Urinary bladder (tissue), 4 donors: Measurements from ENCODE around the gene GSTA5. TPM values are rescaled to one million over a fixed set of nuclear protein-coding genes. Genes with fewer than 3 reads are reported as not detected.
"Not testable (repeated sequence)": the region's sequence is repeated elsewhere in the genome, so short reads cannot be mapped to it uniquely, and the experiment has no call there.

Experiments used
- DNase-seq: peaks from one replicate; pipeline ENCODE4 v3.0.0-alpha.2; 2015; ENCODE audit errors: extremely low spot score
- H3K27ac ChIP-seq: one replicate; pipeline ENCODE4 v1.5.1; 2013; ENCODE audit warnings: low read depth, mild to moderate bottlenecking, moderate library complexity
- H3K36me3 ChIP-seq: one replicate; pipeline ENCODE4 v1.6.1; 2013; ENCODE audit warnings: mild to moderate bottlenecking, moderate library complexity; ENCODE audit not compliant: insufficient read depth
- H3K4me1 ChIP-seq: one replicate; pipeline ENCODE4 v1.6.1; 2013; ENCODE audit warnings: mild to moderate bottlenecking, moderate library complexity; ENCODE audit not compliant: insufficient read depth
- H3K4me3 ChIP-seq: one replicate; pipeline ENCODE4 v1.5.1; 2013; ENCODE audit warnings: low read depth, low read length
- WGBS: extraction: QIAGEN DNeasy Blood & Tissue Kit; methylation state at CpG from one replicate; pipeline ENCODE4 v1.1.7; 2013; 5-methylcytosine and 5-hydroxymethylcytosine counted together
- polyA plus RNA-seq: library from polyadenylated mRNA; stranded (reverse); fragments of 200-250 nt; gene quantifications from one replicate; pipeline ENCODE4 v1.2.3, GENCODE V29; 2013
- total RNA-seq: library from RNA; depleted of rRNA; stranded (reverse); fragments of >200 nt; gene quantifications from one replicate; pipeline ENCODE4 v1.2.3, GENCODE V29; 2014
- donor health status: healthy with polysubstance abuse.
- donor health status: healthy.

GSTA5 gene
- total and polyA plus RNA-seq, 2 donors = not detected

GRCh38 chr6:52790861-52791260, 49.8 kb downstream of the GSTA5 start:
- 0% methylated on average over 1 of the region's 1 CpG for WGBS
- H3K4me1 ChIP-seq = no peaks in the 10 kb centered on the region
- H3K27ac ChIP-seq = no peak overlapping the region
- no peaks in the 10 kb centered on the region for H3K36me3 ChIP-seq
- no peak overlapping the region for H3K4me3 ChIP-seq
- DNase-seq = no peak

DNA sequence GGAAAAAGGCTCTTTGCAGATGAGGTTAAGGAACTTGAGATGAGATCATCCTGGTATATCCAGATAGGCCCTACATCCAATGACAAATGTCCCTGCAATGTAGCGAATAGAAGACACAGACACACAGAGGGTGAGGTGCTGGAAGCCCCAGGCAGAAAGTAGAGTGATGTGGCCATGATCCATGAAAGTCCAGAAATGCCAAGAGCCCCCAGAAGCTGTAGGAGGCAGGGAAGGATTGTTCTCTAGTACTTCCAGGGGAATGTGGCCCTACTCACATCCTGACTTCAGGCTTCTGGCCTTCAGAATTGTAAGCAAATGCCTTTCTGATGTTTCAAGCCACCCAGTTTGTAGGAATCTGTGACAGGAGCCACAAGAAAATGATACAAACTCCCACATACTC, 51.0 kb downstream of the GSTA5 start:
- H3K4me1 ChIP-seq, H3K27ac ChIP-seq, DNase-seq, H3K36me3 ChIP-seq, H3K4me3 ChIP-seq: not testable (repeated sequence)
- 88% methylated on average over 1 of the region's 1 CpG for WGBS

DNA sequence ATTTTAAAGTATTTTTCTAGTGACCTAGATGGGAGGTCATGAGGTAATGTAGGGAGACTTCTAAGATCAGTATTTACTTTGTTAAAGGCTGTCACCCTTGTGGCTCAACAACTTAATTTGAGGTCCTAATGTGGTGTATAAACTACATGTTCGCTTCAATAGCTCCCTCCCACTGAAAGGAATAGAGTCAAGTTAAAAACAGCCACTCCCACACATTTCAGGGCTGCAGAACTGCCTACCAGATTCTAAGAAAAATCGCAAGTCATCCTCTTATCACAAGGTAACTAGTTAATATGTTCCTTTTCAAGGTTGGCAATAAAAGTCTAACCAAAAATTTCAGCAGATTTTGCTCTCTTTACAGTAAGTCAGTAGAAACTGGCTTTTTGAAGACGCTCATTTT, 52.1 kb downstream of the GSTA5 start:
- WGBS = 51% methylated on average over 3 of the region's 3 CpGs
- Histone ChIP-seq H3K4me3 (no peak overlapping the region), H3K36me3 (no peaks in the 10 kb centered on the region), H3K27ac (no peak overlapping the region), H3K4me1 (no peaks in the 10 kb centered on the region)
- peak; percentile 4 for DNase-seq

DNA sequence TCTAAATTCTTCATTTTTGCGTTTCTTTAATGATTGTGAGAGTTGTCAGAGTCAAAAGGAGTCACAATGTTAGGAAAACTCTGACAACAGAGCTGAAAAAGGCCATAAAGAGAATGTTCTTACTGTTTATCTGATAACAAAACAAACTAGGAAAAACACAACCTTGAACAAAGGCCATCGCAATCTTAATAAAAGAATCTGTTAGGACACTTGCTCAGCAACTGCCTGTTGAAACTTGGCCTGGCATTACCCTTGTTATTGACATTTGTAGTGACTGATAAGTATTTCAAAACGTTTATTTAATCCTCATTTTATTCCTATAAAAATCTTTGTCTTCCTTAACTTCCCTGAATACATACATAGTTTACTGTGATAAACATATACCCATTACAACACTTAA, 52.7 kb downstream of the GSTA5 start:
- peak; percentile 2 for DNase-seq
- WGBS = 54% methylated on average over 3 of the region's 3 CpGs
- Histone ChIP-seq H3K4me3 (no peak overlapping the region), H3K27ac (no peak overlapping the region), H3K36me3 (no peaks in the 10 kb centered on the region), H3K4me1 (no peaks in the 10 kb centered on the region)

DNA sequence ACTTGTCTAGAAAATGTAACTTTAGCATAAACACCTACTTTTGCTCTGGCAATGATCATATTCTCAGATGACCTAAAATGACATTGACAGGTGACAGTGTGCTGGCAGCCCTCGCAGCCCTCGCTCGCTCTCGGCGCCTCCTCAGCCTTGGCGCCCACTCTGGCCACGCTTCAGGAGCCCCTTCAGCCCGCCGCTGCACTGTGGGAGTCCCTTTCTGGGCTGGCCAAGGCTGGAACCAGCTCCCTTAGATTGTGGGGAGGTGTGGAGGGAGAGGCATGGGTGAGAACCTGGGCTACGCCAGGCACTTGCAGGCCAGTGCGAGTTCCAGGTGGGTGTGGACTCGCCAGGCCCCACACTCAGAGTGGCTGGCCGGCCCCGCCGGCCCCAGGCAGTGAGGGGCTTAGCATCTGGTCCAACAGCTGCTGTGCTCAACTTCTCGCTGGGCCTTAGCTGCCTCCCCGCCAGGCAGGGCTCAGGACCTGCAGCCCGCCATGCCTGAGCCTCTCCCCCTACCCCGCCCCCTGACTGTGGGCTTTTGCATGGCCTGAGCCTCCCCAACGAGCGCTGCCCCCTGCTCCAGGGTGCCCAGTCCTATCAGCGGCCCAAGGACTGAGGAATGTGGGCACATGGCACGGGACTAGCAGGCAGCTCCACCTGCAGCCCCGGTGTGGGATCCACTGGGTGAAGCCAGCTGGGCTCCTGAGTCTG, 54.2 kb downstream of the GSTA5 start:
- Histone ChIP-seq H3K4me1 (no peaks in the 10 kb centered on the region), H3K4me3 (no peak overlapping the region), H3K36me3 (no peaks in the 10 kb centered on the region), H3K27ac (no peak overlapping the region)
- 92% methylated on average over 24 of the region's 24 CpGs for WGBS
- DNase-seq = no peak

DNA sequence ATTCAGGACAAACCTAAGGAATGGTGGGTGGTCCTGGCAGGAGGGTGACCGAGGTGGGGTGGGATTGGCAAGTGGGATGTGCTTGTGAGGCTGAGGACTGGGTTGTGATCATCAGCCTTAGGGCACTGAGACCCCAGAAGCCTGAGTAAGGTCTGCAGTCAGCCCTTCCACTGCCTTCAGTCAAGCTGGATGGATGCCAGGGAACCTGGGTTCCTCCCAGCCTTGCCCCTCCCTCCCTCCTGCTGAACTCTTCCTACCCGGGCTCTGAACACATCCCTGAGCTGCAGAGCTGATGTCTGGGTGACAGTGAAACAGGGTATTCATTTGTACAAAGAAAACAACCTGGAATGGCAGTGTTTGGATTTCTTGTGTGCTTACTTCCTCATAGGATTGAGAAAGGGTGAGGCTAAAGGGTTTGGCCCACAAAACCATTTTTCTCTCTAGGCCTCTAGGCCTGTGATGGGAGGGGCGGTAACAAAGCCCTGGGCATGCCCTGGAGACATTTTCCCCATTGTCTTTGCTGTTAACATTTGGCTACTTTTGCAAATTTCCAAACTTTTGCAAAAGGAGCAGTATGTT, 57.8 kb downstream of the GSTA5 start:
- H3K36me3 ChIP-seq, H3K4me1 ChIP-seq, H3K27ac ChIP-seq, H3K4me3 ChIP-seq: not testable (repeated sequence)
- DNase-seq = peak; percentile 8
- 57% methylated on average over 3 of the region's 3 CpGs for WGBS

GRCh38 chr6:52782209-52782608, 58.4 kb downstream of the GSTA5 start:
- not testable (repeated sequence) for H3K27ac ChIP-seq, DNase-seq, H3K4me3 ChIP-seq, H3K4me1 ChIP-seq, H3K36me3 ChIP-seq

Other genes with a start within 250 kb of the GSTA5 start
- 34.2 TPM for gene TMEM14A, start 169.7 kb downstream of the GSTA5 start, total RNA-seq
- 36.4 TPM for gene TMEM14A, start 169.7 kb downstream of the GSTA5 start, polyA plus RNA-seq
- gene GSTA2, start 77.3 kb downstream of the GSTA5 start, total RNA-seq = not detected
- gene GSTA2, start 77.3 kb downstream of the GSTA5 start, polyA plus RNA-seq = not detected
- not detected for gene GSTA1, start 37.0 kb downstream of the GSTA5 start, total RNA-seq
- 0.24 TPM for gene GSTA1, start 37.0 kb downstream of the GSTA5 start, polyA plus RNA-seq
- not detected for gene GSTA3, start 68.9 kb upstream of the GSTA5 start, total RNA-seq
- gene GSTA3, start 68.9 kb upstream of the GSTA5 start, polyA plus RNA-seq = not detected
- 57.2 TPM for gene GSTA4, start 154.5 kb upstream of the GSTA5 start, total RNA-seq
- gene GSTA4, start 154.5 kb upstream of the GSTA5 start, polyA plus RNA-seq = 28.6 TPM
- gene CILK1, start 221.0 kb upstream of the GSTA5 start, total RNA-seq = 17.5 TPM
- 8.4 TPM for gene CILK1, start 221.0 kb upstream of the GSTA5 start, polyA plus RNA-seq
- 73.2 TPM for gene FBXO9, start 224.6 kb upstream of the GSTA5 start, total RNA-seq
- gene FBXO9, start 224.6 kb upstream of the GSTA5 start, polyA plus RNA-seq = 88.3 TPM